Measurements from ENCODE around the gene NAPB.
"Not testable (repeated sequence)": the region's sequence is repeated elsewhere in the genome, so short reads cannot be mapped to it uniquely, and the experiment has no call there.

NAPB gene

DNA sequence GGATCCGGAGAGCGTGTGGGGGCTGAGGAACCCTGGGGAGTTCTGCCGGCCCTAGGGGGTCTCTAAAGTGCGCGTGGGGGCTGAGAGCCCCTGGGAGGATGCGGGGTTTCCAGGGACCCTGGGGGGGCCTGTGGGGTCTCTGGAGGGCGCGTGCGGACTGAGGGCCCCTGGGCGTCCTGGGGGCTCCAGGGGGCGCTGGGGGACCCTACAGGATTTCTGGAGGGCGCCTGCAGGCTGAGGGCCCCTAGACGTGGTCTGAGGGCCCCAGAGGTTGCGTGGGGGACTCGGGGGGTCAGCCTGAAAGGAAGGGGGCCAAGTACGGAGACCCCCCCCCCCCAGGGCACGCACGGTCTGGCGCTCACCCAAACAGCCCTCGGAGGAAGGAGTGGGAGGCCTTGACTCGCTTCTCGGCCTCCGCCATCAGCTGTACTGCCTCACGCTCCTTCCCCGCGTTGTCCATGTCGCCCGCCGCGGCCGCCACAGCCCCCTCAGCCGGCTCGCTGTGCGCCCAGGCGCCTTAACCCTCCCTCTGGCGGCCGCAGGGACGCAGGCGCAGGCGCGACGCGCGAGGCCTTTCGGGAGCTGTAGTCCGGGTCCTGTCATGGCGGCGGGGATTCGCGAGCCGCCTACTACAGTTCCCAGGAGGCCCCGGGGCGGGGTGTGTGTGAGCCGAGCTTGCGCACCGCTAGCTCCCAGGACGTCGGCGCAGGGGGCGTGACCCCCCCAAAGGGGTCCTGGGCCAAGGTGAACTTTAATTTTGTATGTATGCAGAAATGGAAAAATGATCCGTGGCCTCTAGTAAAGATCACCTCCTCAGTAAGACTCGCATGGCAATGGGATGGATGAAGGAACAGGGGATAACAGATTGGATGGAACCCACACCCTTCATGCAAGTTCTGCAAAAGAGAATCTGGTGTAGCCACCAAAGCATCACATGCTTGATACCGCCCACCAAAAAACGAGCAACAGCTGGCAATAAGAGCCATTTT is at the start of gene NAPB:
Gene NAPB (minus strand): TSS at position 546 of the 989 bp plus-strand sequence. CDS start 86 bp downstream, at position 460.
- DNase-seq = peak; percentile 49

DNA sequence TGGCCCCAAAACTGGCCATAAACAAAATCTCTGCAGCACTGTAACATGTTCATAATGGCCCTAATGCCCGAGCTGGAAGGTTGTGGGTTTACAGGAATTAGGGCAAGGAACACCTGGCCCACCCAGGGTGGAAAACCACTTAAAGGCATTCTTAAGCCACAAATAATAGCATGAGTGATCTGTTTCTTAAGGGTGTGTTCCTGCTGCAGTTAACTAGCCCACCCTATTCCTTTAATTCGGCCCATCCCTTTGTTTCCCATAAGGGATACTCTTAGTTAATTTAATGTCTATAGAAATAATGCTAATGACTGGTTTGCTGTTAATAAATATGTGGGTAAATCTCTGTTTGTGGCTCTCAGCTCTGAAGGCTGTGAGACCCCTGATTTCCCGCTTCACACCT is 45.7 kb upstream of the NAPB start:
- not testable (repeated sequence) for DNase-seq

DNA sequence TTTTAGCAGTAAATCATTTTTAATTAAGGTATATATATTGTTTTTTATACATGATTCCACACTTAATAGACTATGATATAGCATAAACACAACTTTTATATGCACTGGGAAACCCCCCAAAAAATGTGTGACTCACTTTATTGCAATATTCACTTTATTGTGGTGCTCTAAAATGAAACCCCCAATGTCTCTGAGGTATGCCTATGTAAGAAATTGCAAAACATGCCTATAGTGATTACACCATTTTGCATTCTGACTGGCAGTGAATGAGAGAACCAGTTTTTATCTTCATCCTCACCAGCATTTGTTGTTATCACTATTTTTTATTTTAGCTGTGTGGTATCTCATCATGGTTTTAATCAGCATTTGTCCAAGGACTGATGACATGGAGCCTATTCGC is 39.9 kb upstream of the NAPB start:
- no peak for DNase-seq

DNA sequence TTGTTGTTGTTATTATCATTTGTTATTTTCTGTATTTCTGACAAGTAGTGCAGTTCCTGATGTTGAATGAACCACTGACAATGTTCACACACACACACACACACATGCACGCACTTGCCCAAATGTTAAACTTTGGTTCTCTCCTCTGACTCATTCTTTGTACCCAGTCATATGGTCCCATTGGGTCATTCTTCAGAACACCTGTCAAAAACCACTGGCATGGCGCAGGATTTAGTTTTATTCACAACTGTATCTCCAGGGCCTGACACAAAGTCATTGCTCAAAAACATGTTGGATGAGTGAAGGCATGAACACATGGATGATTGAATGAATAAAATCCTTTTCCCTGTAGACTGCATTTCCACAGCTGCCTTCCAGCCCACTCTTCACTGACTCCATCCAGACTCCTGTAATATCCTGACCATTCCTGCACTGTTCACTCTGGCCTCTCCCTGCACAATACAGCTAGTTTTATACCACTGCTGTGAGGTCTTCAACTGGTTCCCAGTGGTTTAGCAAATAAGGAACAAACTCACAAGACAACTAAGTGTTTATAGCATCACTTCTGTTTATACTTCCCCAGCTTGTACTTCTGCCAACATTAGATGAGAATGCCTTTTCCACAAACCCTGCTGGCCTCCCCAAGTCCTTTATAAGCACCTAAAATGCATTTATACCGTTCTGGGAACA is 38.3 kb upstream of the NAPB start:
- DNase-seq = no peak

DNA sequence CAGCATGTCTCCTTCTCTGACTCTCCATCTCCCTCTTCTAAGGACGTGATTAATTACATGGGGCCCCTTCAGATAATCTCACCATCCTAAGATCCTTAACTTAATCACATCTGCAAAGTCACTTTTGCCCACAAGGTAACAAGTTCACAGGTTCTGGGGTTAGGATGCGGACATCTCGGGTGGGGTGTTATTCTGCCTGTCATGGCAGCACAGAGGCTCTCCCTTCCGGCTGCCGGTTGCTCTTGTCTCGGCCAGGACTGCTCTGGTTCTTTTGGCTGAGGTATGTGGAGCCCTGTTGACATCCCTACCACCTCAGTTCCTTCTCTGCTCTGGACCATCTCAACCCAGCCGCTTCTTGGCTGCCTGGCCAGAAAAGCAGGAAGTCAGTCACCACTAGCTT is 35.6 kb upstream of the NAPB start:
- no peak for DNase-seq

DNA sequence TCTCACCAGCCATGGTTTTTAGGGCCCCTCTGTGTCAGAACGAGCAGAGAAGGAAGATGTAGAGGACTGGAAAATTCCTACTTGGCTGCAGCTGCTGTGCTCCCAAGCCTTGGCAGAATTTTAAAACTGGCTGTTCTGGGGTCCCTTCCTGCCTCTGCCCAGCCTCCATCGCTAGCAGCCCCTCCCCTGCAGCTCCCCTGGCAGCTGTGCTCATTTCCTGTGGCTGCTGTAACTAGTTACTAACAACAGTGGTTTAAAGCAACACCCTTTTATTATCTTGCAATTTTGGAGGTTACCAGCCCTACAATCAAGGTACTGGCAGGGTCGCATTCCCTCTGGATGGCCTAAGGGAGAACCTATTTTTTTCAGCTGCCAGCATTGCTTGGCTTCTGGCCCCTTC is 35.1 kb upstream of the NAPB start:
- DNase-seq = no peak

DNA sequence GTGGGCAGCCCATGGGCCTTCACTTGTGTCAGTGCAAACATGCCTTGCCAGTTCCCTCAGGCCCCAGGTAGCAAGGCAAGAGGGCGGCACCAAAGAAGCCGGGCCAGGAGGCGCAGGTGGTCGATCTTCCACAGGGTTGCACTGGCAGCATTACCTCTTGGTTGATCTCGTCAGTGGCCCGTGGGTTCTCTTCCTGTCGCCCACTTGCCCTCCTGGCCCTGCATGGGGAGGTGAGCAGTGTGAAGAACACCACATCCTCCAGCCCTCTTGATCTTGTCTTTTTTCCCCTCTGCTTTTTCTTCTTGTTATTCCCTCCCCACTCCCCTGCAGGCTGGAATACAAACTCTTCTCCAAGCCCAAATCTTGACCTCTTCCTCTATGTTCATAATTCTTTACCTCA is 34.4 kb upstream of the NAPB start:
- no peak for DNase-seq

DNA sequence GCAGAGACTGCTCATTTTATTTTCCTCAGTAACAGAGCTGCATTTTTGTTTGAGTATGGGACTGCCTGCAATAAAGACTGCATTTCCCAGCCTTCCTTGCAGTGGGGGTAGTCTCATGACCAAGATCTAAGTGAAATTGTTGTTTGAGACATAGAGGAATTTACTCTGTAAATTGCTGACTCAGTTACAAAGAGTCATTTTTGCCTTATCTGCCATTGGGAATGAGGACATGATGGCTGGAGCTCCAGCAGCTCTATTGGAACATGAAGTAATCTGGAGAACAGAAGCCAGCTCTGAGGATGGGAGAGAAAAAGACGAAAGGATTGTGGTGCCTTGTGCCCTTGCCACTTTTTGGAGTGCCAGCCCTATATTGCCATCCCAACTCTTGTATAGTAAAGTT is 33.5 kb upstream of the NAPB start:
- DNase-seq = no peak

DNA sequence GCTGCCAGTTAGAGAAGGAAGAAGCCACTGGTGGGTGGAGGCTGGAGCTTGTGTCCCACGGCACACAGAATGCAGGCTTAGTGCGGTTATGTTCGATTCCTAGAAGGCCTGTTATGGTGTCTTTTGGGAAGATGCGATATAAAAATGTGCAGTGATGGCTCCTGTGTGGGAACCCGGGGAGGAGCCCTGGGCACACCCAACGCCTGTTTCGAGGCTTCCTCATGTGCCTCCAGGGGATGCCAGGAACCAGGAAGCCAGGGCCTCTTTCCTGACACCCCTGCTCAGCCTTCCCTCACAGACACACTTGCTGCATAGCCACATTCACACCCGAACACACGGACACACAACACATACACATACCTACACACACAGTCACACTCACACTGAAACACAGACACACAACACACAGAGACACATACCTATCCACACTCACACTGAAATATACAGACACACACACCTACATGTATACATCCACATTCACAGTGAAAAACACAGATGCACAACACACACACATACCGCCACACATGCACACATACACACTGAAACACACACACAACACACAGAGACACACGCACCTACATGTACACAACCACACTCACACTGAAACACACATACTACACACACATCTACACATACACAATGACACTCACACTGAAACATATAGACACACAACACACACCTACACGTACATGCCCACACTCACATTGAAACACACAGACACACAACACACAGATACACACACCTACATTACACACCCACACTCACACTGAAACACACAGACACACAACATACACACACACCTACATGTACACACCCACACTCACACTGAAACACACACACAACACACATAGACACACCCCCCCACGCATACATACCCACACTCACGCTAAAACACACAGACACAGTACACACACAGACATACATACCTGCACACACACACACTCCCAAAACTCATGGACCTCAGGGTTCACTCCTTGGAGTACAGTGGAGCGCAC is 32.6 kb upstream of the NAPB start:
- DNase-seq = no peak

DNA sequence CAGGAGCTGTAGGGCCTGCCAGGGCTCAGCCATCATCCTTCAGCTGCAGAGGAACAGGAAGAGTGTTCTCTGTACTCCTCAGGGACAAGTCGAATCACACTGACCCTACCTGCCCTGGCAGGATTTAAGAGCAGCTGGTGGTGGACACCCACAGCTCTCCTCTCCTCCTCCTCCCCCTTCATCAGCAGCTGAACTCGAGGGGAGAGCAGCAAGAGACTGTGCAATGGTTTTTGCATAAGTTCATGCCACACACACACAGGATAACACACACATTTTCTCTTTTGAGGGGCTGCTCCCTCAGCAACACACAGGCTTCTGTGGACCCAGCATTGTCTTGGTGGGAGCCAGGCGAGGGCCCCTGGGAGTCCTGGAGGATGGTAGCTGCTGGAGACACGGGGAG is 31.5 kb upstream of the NAPB start, which contains the start of gene CST11:
Gene CST11 (minus strand): TSS at position 101 of the 400 bp plus-strand sequence. CDS start 65 bp downstream, at position 36.
- DNase-seq = no peak

DNA sequence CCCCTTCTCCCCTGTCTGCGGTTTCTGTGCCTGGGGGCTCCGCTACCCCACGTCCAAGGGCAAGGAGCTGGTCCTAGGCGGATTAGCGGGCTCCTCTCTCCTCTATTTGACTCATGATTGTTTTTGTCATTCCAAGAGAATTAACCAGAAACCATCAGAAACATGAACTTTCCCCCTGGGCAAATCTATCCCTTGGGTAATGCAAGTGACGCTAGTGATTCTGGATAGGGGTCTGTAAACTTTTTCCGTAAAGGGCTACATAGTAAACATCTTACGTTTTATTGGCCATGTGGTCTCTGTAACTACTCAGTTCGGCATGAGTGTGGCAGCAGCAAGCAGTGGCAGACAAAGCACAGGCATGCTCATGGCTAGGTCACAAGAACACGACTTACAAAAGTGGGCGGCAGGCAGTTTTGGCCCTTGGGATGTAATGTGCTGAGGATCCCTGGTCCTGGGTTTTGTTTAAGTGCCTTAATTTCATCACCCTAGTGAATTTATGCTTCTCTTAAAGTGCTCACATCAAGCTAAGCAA is 30.7 kb upstream of the NAPB start:
- DNase-seq = no peak

DNA sequence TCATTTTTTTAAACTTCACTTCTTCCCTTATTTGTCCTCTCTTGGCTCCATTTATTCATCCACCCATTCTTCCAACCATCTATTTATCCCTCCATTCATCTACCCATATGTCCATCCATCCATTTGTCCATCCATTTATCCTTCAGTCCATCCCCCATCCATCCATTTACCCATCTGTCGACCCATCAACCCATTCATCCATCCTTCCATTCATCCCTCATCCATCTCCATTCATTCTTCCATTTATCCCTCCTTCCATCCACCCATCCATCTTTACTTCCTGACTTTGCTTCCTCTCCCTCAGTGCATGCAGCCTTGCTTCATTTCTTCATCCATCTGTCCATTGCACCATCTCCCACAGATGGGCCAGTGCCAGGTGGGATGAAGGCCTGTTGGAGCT is 29.6 kb upstream of the NAPB start:
- DNase-seq = no peak

DNA sequence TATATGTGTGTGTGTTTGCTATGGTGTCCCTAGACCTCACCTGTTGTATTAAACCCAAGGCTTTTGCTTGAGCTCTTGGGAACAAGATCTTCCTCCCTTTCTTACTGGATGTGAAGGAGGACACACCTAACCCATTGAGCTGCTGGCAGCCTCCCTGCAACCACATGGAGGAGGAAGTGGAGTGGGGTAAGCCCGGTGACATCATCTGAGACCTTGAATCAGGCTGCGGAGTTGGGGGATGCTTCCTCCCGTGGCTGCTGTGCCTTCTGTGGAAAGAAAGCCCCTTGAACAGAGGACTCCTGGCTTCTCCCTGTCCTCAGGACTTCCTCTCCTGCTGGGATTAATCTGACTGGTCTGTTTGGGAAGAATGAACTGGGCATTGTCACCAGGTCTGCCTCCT is 28.1 kb upstream of the NAPB start:
- no peak for DNase-seq

DNA sequence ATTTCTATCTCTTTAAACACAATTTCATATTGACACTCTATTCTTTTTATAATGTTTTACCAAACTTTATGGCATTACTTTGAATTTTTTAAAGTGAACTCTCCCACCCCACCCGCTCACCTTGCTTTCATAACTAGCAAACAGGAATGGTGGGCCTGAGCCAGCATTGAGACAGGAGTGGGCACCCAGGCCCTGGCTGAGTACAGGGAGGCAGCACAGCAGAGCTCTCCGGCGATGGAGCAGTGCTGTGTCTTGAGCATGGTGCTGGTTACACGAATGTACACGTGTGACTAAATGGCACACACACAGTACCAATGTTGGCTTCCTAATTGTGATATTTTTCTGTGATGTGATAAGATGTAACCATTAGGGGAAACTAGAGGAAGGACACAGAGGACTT is 26.9 kb upstream of the NAPB start:
- no peak for DNase-seq

DNA sequence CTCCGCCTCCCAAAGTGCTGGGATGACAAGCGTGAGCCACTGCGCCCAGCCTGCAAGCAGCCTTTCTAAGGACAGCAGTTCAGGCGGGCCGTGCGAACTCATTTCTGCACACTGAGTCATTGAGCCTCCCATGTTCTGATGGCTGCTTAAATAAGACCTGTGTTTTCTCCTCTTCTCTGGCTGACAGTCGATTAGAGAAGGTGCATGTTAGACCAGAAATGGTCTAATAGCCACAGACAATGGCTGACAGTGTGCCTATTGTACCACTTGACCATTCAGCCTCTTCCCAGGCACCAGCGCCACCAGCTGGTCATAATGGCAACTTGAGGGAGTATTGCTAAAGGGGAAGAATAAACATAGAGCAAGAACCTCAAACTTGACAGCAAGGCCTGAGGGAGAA is 25.2 kb upstream of the NAPB start:
- peak; percentile 50 for DNase-seq

DNA sequence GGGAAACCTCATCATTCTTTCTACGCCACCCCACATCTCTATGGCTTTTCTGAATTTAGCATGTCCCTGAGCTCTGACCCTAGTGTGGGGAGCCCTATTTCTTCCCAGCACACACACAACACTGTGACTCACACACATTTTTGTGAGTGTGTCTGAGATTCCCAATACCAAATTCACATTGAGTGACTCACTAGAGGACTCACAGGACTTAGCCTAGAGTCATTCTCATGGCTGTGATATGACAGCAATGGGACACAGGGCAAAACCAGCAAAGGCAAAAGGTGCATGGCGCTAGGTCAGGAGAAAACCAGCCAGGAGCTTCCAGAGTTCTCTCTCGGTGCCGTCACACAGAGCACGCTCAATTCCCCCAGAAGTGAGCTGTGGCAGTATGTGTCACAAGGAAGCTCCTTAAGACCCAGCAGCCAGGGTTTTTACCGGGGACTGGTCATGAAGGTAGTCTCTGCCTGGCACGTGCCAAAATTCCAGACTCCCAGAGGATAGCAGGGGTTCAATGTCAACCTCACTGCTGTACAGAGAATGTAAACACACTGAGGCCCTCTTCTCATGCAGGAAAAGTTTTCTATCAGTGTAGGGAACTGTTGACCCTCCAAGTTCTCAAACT is 24.4 kb upstream of the NAPB start:
- DNase-seq = no peak

DNA sequence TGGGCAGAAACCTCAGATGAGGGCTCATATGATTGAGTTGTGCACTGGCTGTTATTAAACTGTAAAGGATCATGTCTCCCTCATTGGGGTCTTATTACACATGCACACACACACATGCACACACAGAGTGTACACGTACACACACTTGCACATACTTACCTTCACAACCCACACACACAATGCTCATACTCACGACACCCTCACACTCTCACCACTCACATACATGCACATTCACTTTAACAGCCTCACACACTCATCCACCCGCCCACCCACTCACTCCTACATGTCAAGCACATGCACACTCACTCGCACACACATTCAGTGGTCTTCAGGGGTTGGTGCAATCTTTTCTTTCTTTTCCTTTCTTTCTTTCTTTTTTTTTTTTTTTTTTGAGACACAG is 23.6 kb upstream of the NAPB start:
- DNase-seq = no peak

DNA sequence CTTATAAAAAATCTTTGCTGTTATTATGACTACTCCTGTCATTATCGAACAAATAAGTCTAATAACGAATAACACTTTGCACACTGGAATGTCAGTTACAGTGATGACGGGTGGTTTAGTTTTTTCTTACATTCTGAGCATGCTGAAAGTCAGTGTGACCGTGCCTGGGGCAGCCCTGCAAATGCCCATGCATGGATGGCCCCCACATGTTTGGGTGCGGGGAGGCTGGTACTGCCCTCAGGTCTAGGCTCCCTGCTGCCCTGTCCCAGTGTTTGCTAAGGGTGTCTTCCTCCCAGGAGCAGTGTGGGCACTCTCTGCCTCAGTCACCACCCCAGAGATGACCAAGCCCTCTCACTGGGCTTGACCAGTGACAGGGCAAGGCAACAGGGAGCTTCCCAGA is 21.1 kb upstream of the NAPB start:
- DNase-seq = no peak

DNA sequence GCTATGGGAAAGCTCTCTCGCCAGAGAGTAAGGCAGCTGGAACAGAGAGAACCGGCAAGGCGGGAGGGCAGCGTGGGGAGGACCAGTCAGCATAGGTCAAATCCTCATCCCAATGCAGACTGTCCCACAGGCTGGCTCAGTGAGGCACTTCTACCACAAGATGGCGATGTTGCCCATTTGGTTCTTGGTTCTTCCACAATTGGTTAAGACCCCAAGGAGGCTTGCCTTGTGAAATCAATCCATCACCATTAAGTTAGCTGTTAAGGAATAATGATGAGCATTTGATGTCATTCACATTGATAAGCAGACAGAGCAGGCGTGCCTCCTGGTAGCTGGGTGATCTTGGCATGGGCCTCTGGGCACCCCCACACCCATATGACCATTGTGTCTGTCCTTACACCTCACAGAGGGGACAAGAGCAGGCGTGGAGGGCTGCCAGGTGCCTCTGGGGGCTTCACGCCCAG is 20.6 kb upstream of the NAPB start:
- DNase-seq = peak; percentile 12

DNA sequence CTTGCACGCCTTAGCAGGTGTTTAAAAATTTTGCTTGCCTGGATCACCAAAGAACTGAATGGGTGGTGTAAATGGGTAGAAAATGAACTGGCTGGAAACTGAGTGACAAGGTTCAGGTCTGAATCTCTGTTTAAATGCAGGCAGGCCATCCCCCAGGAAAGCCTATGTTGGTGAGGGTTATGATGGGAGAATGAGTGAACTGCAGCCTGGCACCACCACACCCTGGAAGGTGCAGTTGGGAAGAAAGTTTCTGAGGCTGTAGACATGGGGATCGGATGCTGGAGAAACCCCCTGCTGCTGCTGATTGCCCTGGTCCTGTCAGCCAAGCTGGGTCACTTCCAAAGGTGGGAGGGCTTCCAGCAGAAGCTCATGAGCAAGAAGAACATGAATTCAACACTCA is 18.7 kb upstream of the NAPB start:
- DNase-seq = no peak

DNA sequence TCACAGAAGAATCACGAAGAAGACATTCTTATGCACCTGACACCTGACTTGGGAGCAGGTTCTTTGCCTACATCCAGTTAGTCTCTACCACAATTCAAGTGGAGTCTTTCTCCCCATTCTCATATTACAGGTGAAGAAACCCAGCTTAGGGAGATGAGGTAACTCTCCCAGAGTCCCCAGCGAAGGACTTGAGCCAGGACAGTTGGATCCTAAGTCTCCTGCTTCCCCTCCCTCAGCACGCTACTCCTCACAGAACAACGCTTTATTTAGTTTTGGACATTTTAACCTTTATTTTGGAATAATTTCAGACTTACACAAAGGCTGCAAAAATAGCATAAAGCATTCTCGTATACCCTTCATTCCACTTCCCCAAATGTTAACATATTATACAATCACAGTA is 17.4 kb upstream of the NAPB start:
- no peak for DNase-seq
